Tongue (tissue), 2 donors: ENCODE measurements around the gene DCLK2. TPM values are rescaled to one million over a fixed set of nuclear protein-coding genes. Genes with fewer than 3 reads are reported as not detected.
A peak's percentile ranks its signal among the peaks of the same experiment; 100 is the strongest.

Experiments
- DNase-seq: peaks from one replicate; pipeline ENCODE4 v3.0.0-alpha.2; 2015
- total RNA-seq: library from RNA; depleted of rRNA; stranded (reverse); fragments of >200 nt; gene quantifications from one replicate; pipeline ENCODE4 v1.2.3, GENCODE V29; 2014

The DCLK2 gene
- total RNA-seq, 1 donor from 2014 or later, result 17.7 TPM

- DNase-seq, result peak; percentile 70
These were observed 164.7 kb downstream of the DCLK2 start for GRCh38 chr4:150242820-150243458.

GRCh38 chr4:150243932-150244331 lies 165.7 kb downstream of the DCLK2 start:
- no peak for DNase-seq

- no peak for DNase-seq
These were observed 166.4 kb downstream of the DCLK2 start for GRCh38 chr4:150244600-150244999.

DNA sequence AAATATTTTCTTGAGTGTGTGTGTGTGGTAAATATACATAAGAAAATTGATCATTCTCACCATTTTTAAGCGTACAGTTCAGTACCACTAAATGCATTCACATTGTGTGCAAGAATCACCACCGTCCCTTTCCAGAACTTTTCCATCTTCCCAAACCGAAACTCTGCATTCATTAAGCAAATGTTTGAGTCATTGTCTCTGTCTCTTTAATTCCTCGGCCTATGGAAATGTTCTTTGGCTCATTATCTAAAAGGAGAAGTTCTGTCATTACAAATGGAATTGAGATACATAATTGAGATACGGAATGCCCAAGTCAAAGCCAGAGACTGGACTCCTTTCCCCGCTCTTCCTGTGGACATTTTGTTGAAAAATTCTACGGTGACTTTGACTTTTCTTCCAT lies 168.9 kb downstream of the DCLK2 start:
- DNase-seq, result no peak

DNA sequence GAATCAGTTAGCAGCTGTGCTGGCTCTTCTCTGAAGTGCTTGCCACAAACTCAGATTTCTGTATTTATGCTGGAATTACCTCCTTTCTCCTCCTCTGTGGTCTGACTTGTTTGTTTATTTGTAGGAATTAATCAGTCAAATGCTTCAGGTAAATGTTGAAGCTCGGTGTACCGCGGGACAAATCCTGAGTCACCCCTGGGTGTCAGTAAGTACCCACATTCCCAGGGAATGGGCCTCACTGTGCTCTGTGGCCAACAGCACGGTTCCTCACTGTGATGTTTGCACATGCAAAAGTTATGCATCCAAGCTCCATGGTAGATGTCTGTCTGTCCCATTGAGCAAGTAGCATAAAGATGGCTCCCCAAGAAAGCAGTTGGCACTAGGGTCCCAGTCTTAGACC lies 169.9 kb downstream of the DCLK2 start:
- DNase-seq, result no peak

DNA sequence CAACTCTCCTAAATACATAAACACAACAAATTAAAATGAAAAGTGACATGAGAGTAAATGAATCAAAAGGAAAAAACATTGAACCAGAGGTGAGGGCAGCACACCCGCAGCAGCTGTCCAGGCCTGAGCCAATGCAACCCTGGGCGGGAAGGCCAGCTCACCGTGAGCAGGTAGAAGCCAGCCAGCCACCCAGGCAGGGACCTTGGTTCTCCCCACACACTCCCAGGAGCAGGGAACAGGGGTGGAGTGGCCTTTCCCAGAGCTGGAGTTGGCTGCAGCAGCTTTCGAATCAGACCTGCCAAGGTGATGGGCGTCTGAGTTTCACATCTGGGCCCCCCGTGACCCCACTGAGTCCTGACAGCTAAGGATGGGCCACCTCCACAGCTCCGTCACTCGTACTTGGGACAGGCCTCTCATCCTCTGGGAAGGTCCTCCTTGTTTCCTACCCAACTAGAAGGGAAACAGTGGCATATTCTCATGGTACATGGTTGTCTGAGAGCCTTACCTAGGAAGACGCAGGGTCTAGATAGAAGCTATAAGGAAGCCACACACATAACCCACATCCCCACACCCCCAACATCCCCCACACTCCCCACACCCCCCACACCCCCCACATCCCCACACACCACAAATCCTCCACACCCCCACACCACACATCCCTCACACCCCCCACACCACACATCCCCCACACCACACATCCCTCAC lies 172.2 kb downstream of the DCLK2 start:
- DNase-seq, result no peak

GRCh38 chr4:150250998-150251651 lies 172.9 kb downstream of the DCLK2 start:
- no peak for DNase-seq

GRCh38 chr4:150251752-150252190 lies 173.5 kb downstream of the DCLK2 start:
- peak; percentile 68 for DNase-seq

GRCh38 chr4:150252306-150252705 lies 174.1 kb downstream of the DCLK2 start:
- no peak for DNase-seq

DNA sequence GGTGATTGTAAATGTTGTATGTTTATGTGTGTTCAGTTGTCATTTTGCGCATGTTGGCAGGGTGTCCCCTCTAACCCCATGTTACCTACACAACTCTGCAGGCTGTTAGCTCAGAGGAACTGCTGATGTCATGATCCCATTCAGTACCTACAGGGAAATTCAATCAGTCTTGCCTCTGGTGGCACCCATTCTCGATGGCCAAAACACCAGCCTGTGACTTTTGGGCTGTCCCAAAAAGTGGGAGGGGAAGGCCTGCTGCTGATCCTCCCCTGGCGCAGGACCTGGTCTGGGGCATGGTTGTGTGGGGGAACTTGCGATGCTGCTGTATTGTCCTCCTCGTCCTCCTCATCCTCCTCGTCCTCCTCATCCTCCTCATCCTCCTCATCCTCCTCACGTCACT lies 174.5 kb downstream of the DCLK2 start:
- DNase-seq, result no peak

DNA sequence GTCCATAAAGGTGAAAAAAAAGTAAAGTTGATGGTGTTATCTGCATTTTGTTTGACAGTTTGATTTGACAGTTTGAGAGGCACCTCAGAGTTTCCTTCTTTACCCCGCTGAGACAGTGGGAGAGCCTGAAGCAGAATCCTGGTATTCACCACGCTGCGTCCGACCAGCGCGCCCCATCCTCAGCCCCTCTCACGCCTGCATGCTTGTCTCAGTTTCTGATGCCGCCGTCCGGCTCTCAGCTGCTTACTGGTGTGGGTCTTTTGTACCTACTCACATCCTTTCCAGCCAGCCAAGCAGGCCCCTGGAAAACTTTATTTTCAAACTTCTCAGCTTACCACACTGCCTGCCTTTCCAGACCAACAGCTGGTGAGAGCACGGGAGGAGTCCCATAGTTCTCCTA lies 175.2 kb downstream of the DCLK2 start:
- DNase-seq, result no peak

GRCh38 chr4:150253965-150254630 lies 175.9 kb downstream of the DCLK2 start:
- DNase-seq, result no peak

- no peak for DNase-seq
These were observed 177.5 kb downstream of the DCLK2 start for GRCh38 chr4:150255610-150256224.

GRCh38 chr4:150256225-150256620 lies 178.0 kb downstream of the DCLK2 start:
- peak; percentile 31 for DNase-seq

GRCh38 chr4:150256841-150257730 lies 178.8 kb downstream of the DCLK2 start:
- DNase-seq, result no peak

DNA sequence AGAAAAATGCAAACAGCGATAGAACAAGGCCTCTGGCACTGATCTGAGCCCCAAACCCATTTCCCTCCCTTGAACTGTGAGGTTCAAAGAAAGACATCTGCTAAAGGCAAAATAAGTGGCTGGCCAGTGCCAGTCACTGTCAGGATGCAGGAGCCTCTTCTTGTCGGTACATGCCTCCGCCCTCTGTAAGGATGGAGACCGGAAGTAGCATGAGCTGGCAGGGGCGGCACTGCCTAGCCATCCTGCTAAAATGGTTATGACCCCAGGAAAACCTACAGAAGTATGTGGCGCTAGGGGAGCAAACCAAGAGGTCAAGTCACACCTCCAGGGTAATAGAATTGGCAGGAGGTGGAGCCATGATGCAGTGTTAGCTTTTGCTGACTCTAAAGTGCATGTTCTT lies 180.3 kb downstream of the DCLK2 start:
- DNase-seq, result no peak

GRCh38 chr4:150259861-150260567 lies 181.8 kb downstream of the DCLK2 start:
- peak; percentile 62 for DNase-seq

- no peak for DNase-seq
These were observed 183.3 kb downstream of the DCLK2 start for GRCh38 chr4:150261571-150261970.

DNA sequence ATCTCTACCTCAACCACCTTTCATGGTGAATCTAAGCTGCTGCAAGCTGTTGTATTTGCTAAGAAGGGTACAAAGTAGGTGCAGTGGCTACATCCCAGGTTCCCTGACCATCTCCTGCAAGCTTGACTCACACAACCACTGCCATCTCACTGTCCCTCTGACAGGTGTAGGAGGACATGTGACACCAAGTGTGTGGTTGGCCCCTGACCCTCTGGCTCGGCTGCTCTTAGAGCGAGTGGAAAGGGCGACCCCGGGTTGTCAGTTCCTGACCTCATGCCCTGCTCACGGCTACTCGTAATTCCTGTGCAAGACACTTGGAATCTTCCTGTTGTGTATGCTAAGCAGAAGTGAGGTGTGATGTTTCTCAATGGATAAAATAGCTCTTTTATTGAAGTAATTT lies 184.4 kb downstream of the DCLK2 start:
- no peak for DNase-seq

DNA sequence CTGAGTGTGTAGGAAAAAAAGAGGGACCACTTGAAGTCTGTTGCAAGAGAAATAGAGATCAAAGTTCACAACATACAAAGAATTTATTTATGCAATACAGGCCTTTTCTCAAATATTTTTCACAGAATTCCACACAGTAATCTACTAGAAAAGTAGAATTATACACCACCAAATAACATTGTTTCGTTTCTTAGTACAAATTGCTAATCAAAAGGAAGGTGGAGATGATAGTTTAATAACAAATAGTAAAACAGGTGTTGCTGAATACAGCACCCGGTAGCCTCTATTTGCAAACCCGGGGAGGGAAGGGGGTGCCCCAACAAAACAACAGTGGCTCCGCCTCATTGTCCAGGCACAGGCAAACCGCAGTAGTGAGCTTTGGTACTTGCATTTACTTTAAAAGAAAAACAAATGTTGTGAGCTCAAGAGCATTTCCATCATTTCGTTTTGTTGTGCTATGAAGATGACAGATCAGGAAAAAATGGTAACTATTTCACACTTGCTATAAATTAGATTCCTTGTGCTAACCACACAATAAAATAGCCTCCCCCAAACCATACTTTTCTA lies 186.4 kb downstream of the DCLK2 start:
- no peak for DNase-seq
